Fibroblast of lung (primary cell): ENCODE data around the gene IGSF9.

ENCODE experiments used
- CTCF ChIP-seq, 2 donors: IDR thresholded peaks in 1 of 2; conservative IDR thresholded peaks in 1 of 2; 1 replicate in 1 of 2; 2 replicates in 1 of 2; pipeline ENCODE4 v1.5.1; 2011 to 2012; ENCODE audit warnings: low read length in 2 of 2, control low read depth in 1 of 2, inconsistent platforms in 1 of 2, low read depth in 1 of 2, mild to moderate bottlenecking in 1 of 2
- EZH2 ChIP-seq: IDR thresholded peaks from 2 replicates; pipeline ENCODE4 v1.5.1; 2012; ENCODE audit warnings: low read length, control low read depth, mild to moderate bottlenecking; ENCODE audit errors: missing control alignments

GRCh38 chr1:159942632-159943277, 2.7 kb downstream of the IGSF9 start:
- TF ChIP-seq CTCF (conservative IDR thresholded peaks at IDR 0.05 in 1 of 2, IDR thresholded peaks at IDR 0.05 in 1 of 2; ENCODE audit: low read depth in 1 of 2, low read length in 2 of 2) (no peak), EZH2 (no peak)
